Activated naive CD8-positive, alpha-beta T cell treated with anti-CD3 and anti-CD28 coated beads, Interleukin-2, amount 50 U/mL, for 24 hours (primary cell): ENCODE results near the gene TMC8.

ENCODE experiments used
- ATAC-seq: fragments of 150-1000 bp; cut with Tn5 transposase; one replicate; pipeline ENCODE4 v1.10.0; 2021
- DNase-seq: peaks from one replicate; pipeline ENCODE4 v3.0.0; 2021
- H3K27ac Mint-ChIP-seq: one replicate; pipeline ENCODE4 v1.8.0; 2021; ENCODE audit warnings: mild to moderate bottlenecking, mixed read lengths
- H3K27me3 Mint-ChIP-seq: one replicate; pipeline ENCODE4 v1.8.0; 2021; ENCODE audit warnings: mixed read lengths
- H3K36me3 Mint-ChIP-seq: one replicate; pipeline ENCODE4 v1.8.0; 2021; ENCODE audit warnings: low read depth, mixed read lengths
- H3K4me1 Mint-ChIP-seq: one replicate; pipeline ENCODE4 v1.8.0; 2021; ENCODE audit warnings: mixed read lengths
- H3K4me3 Mint-ChIP-seq: one replicate; pipeline ENCODE4 v1.8.0; 2021; ENCODE audit warnings: mild to moderate bottlenecking, moderate library complexity, mixed read lengths
- H3K9me3 Mint-ChIP-seq: one replicate; pipeline ENCODE4 v1.8.0; 2021; ENCODE audit warnings: mixed read lengths

The TMC8 gene

GRCh38 chr17:78180508-78180907, 49.9 kb downstream of the TMC8 start:
- Mint-ChIP-seq H3K27ac (peak overlapping the region; percentile 52), H3K9me3 (no peaks in the 10 kb centered on the region), H3K4me3 (peak overlapping the region; percentile 15), H3K36me3 (peaks cover 55% of the 10 kb centered on the region), H3K27me3 (no peaks in the 10 kb centered on the region), H3K4me1 (peaks cover 34% of the 10 kb centered on the region)
- DNase-seq = no peak
- ATAC-seq = no peak

- Mint-ChIP-seq H3K4me1 (peaks cover 30% of the 10 kb centered on the region), H3K4me3 (no peak overlapping the region), H3K9me3 (no peaks in the 10 kb centered on the region), H3K27me3 (no peaks in the 10 kb centered on the region), H3K36me3 (peaks cover 51% of the 10 kb centered on the region), H3K27ac (no peak overlapping the region)
- no peak for DNase-seq
- no peak for ATAC-seq
These were observed 51.9 kb downstream of the TMC8 start for GRCh38 chr17:78182504-78182903.

DNA sequence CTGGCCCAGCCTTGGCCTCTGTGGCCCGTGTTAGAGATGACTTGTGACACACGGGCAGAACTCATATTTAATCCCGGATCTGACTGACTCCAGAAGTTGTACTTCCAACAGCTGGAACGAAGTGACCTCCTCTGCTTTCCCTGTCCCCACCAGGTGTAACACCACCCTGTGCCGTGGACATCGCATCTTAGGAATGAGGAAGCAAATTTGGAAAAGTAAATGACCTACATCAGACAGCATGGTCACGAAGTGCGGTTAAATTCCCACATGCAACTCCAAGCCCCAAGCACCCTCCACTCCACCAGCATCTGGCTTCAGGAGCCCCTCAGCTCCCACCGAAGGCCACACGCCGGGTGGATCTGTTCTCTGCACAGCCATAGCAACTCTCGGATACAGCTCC, 53.3 kb downstream of the TMC8 start:
- Mint-ChIP-seq H3K4me1 (peaks cover 36% of the 10 kb centered on the region), H3K27me3 (no peaks in the 10 kb centered on the region), H3K9me3 (no peaks in the 10 kb centered on the region), H3K36me3 (peaks cover 48% of the 10 kb centered on the region), H3K4me3 (no peak overlapping the region), H3K27ac (no peak overlapping the region)
- no peak for DNase-seq
- no peak for ATAC-seq

- no peaks in the 10 kb centered on the region for H3K9me3 Mint-ChIP-seq
- H3K27ac Mint-ChIP-seq = no peak overlapping the region
- ATAC-seq (no peak), DNase-seq (no peak)
- no peak overlapping the region for H3K4me3 Mint-ChIP-seq
- no peaks in the 10 kb centered on the region for H3K27me3 Mint-ChIP-seq
- peaks cover 45% of the 10 kb centered on the region for H3K36me3 Mint-ChIP-seq
- H3K4me1 Mint-ChIP-seq = peaks cover 36% of the 10 kb centered on the region
These were observed 53.8 kb downstream of the TMC8 start for GRCh38 chr17:78184351-78184750.

DNA sequence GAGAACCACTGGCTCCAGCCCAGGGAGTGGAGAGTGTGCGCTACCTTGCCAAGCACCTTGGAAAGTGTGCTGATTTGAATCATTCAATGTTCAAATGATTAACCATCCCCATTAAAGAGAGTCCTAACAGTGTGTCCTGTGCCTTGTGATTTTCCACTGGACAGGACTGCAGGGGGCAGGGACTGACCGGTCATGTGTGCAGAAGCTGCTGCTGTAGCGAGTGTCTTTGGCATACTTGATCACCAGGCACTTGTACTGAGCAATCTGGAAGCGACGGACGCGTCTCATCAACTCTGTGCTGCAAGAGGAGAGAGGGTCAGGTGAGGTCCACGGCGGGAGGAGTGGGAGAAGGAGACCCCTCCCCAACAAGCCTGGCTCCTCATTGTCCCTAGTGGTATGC, 54.3 kb downstream of the TMC8 start:
- H3K9me3 Mint-ChIP-seq = no peaks in the 10 kb centered on the region
- peaks cover 39% of the 10 kb centered on the region for H3K36me3 Mint-ChIP-seq
- no peaks in the 10 kb centered on the region for H3K27me3 Mint-ChIP-seq
- H3K4me1 Mint-ChIP-seq = peaks cover 32% of the 10 kb centered on the region
- DNase-seq (no peak), ATAC-seq (no peak)
- H3K4me3 Mint-ChIP-seq = peak overlapping the region; percentile 84
- peak overlapping the region; percentile 53 for H3K27ac Mint-ChIP-seq

GRCh38 chr17:78185981-78186691, 55.6 kb downstream of the TMC8 start:
- Mint-ChIP-seq H3K27ac (peak overlapping the region; percentile 77), H3K36me3 (peaks cover 32% of the 10 kb centered on the region), H3K4me3 (peak overlapping the region; percentile 84), H3K27me3 (no peaks in the 10 kb centered on the region), H3K9me3 (no peaks in the 10 kb centered on the region), H3K4me1 (peaks cover 26% of the 10 kb centered on the region)
- DNase-seq = peak; percentile 20
- peak; percentile 7 for ATAC-seq

- DNase-seq (peak; percentile 98), ATAC-seq (peak; percentile 97)
- Mint-ChIP-seq H3K27me3 (no peaks in the 10 kb centered on the region), H3K4me3 (peak within 1 kb of the TSS; percentile 84), H3K36me3 (peaks cover 28% of the 10 kb centered on the region), H3K9me3 (no peaks in the 10 kb centered on the region), H3K4me1 (peaks cover 26% of the 10 kb centered on the region), H3K27ac (peak within 1 kb of the TSS; percentile 79)
These were observed 56.4 kb downstream of the TMC8 start, which contains the start of the genes AFMID and TK1 for GRCh38 chr17:78186692-78187595. Gene AFMID (plus strand): TSS chr17:78187362. CDS start chr17:78187371, 9 bp downstream. Gene TK1 (minus strand): TSS chr17:78187052. CDS start chr17:78186994, 58 bp downstream.
